Stimulated activated CD8-positive, alpha-beta memory T cell treated with anti-CD3 and anti-CD28 coated beads, Interleukin-4, amount 100 ng/mL, for 4 hours (primary cell): ENCODE measurements around the gene RER1.

Experiments used
- DNase-seq, 2 donors: peaks; one replicate each; pipeline ENCODE4 v3.0.0-alpha.2; 2020; ENCODE audit warnings: low read depth in 2 of 2, low spot score in 1 of 2

RER1 gene

GRCh38 chr1:2443277-2444137, 51.9 kb downstream of the RER1 start:
- no peak for DNase-seq

- no peak for DNase-seq
Observed at GRCh38 chr1:2444138-2444591, 52.5 kb downstream of the RER1 start.

GRCh38 chr1:2445162-2445822, 53.7 kb downstream of the RER1 start:
- no peak for DNase-seq

GRCh38 chr1:2445823-2446215, 54.2 kb downstream of the RER1 start:
- DNase-seq = no peak

GRCh38 chr1:2446394-2446793, 54.8 kb downstream of the RER1 start:
- DNase-seq = no peak

- no peak for DNase-seq
Observed at GRCh38 chr1:2446861-2447260, 55.2 kb downstream of the RER1 start.

- no peak for DNase-seq
Observed at GRCh38 chr1:2447276-2448097, 55.8 kb downstream of the RER1 start.

GRCh38 chr1:2448098-2448445, 56.4 kb downstream of the RER1 start:
- no peak for DNase-seq

GRCh38 chr1:2449636-2450454, 58.2 kb downstream of the RER1 start:
- DNase-seq = no peak

- no peak for DNase-seq
Observed at GRCh38 chr1:2451741-2452140, 60.1 kb downstream of the RER1 start.

- DNase-seq = no peak
Observed at GRCh38 chr1:2452201-2452931, 60.7 kb downstream of the RER1 start.

- DNase-seq = no peak
Observed at GRCh38 chr1:2452932-2453315, 61.3 kb downstream of the RER1 start.

GRCh38 chr1:2454227-2454626, 62.6 kb downstream of the RER1 start:
- DNase-seq = no peak
